ENCODE results near the gene BTBD16.

BTBD16 gene

GRCh38 chr10:122380703-122381102, 109.6 kb downstream of the BTBD16 start:
- no peak overlapping the region for H3K4me3 ChIP-seq (ENCODE audit: low read length)
- DNase-seq (ENCODE audit: low read depth, low spot score), result no peak

- no peak overlapping the region for H3K4me3 ChIP-seq (ENCODE audit: low read length)
- DNase-seq (ENCODE audit: low read depth, low spot score), result no peak
Measured at GRCh38 chr10:122381680-122382079, 110.6 kb downstream of the BTBD16 start.

- DNase-seq (ENCODE audit: low read depth, low spot score), result no peak
- H3K4me3 ChIP-seq (ENCODE audit: low read length), result no peak overlapping the region
Measured at GRCh38 chr10:122386514-122386913, 115.4 kb downstream of the BTBD16 start.

GRCh38 chr10:122387572-122387971, 116.5 kb downstream of the BTBD16 start:
- no peak overlapping the region for H3K4me3 ChIP-seq (ENCODE audit: low read length)
- no peak for DNase-seq (ENCODE audit: low read depth, low spot score)
